Keratinocyte (primary cell): ENCODE data around the gene TXLNB. TPM values are rescaled to one million over a fixed set of nuclear protein-coding genes. Genes with fewer than 3 reads are reported as not detected.

ENCODE experiments used
- DNase-seq: peaks from one replicate; pipeline ENCODE4 v3.0.0-alpha.2; 2011; ENCODE audit warnings: low read depth, missing footprints, low spot score
- FAIRE-seq: peaks from 2 replicates; lab custom pipeline; 2011; peaks lifted over from hg19 to GRCh38; lab: Jason Lieb, UNC
- H2AFZ ChIP-seq: 2 replicates; pipeline ENCODE4 v1.6.0; 2012; ENCODE audit warnings: low read length, control low read depth, inconsistent platforms; ENCODE audit not compliant: control insufficient read depth
- H3K27ac ChIP-seq: 2 replicates; pipeline ENCODE4 v1.5.1; 2011; ENCODE audit warnings: low read length; ENCODE audit not compliant: control insufficient read depth, insufficient read depth
- H3K27me3 ChIP-seq: 3 replicates; pipeline ENCODE4 v1.6.0; 2011; ENCODE audit warnings: low read length; ENCODE audit not compliant: control insufficient read depth, insufficient read depth; ENCODE audit errors: extremely low read depth
- H3K36me3 ChIP-seq, 2 experiments: 2 replicates in 1 of 2; 3 replicates in 1 of 2; pipeline ENCODE4 v1.5.1; 2011; ENCODE audit warnings: low read length in 2 of 2, mild to moderate bottlenecking in 1 of 2; ENCODE audit not compliant: control insufficient read depth in 2 of 2, insufficient read depth in 2 of 2; ENCODE audit errors: extremely low read depth in 1 of 2
- H3K4me1 ChIP-seq: 3 replicates; pipeline ENCODE4 v1.5.1; 2011; ENCODE audit warnings: low read length; ENCODE audit not compliant: control insufficient read depth, insufficient read depth; ENCODE audit errors: extremely low read depth
- H3K4me2 ChIP-seq: 3 replicates; pipeline ENCODE4 v1.6.0; 2011; ENCODE audit warnings: low read depth, low read length; ENCODE audit not compliant: control insufficient read depth, insufficient read depth; ENCODE audit errors: extremely low read depth
- H3K4me3 ChIP-seq, 3 experiments: fragments of 200-600 bp in 1 of 3; sonication (generic) in 1 of 3; 2 replicates in 2 of 3; 3 replicates in 1 of 3; pipeline ENCODE4 v1.5.1; 2011 to 2016; ENCODE audit warnings: low read length in 3 of 3, mild to moderate bottlenecking in 3 of 3, control low read depth in 2 of 3, inconsistent platforms in 1 of 3, low read depth in 1 of 3, mixed read lengths in 1 of 3, mixed run types in 1 of 3, moderate library complexity in 1 of 3; ENCODE audit not compliant: control insufficient read depth in 2 of 3, insufficient read depth in 2 of 3; ENCODE audit errors: extremely low read depth in 1 of 3
- H3K79me2 ChIP-seq: 2 replicates; pipeline ENCODE4 v1.6.0; 2012; ENCODE audit warnings: low read length; ENCODE audit not compliant: control insufficient read depth, insufficient read depth
- H3K9ac ChIP-seq: 3 replicates; pipeline ENCODE4 v1.6.0; 2011; ENCODE audit warnings: low read length; ENCODE audit not compliant: control insufficient read depth, insufficient read depth; ENCODE audit errors: extremely low read depth
- H3K9me1 ChIP-seq: 3 replicates; pipeline ENCODE4 v1.6.0; 2011; ENCODE audit warnings: low read length; ENCODE audit not compliant: control insufficient read depth, insufficient read depth; ENCODE audit errors: extremely low read depth
- H3K9me3 ChIP-seq: 2 replicates; pipeline ENCODE4 v1.5.1; 2012; ENCODE audit warnings: low read depth, low read length; ENCODE audit not compliant: control insufficient read depth
- H4K20me1 ChIP-seq: 3 replicates; pipeline ENCODE4 v1.6.0; 2011; ENCODE audit warnings: low read length; ENCODE audit not compliant: control insufficient read depth, insufficient read depth; ENCODE audit errors: extremely low read depth
- CTCF ChIP-seq, 3 experiments: IDR thresholded peaks in 1 of 3; conservative IDR thresholded peaks in 1 of 3; optimal IDR thresholded peaks in 1 of 3; 2 replicates in 2 of 3; 3 replicates in 1 of 3; pipeline versions ENCODE3 to v1.5.1; 2011; ENCODE audit warnings: low read length in 3 of 3, mild to moderate bottlenecking in 3 of 3, moderate library complexity in 2 of 3, control low read depth in 1 of 3, inconsistent platforms in 1 of 3; ENCODE audit not compliant: insufficient read depth in 2 of 3; ENCODE audit errors: extremely low read depth in 1 of 3
- EZH2 ChIP-seq: IDR thresholded peaks from one replicate; pipeline ENCODE4 v1.6.1; 2012; ENCODE audit warnings: inconsistent platforms, mild to moderate bottlenecking, low read length, moderate library complexity
- dilution Hi-C: fragments of 300-500 bp; cut with MboI; formaldehyde crosslinking; loops from one replicate; pipeline ENCODE4 v1.7.0; 2020; ENCODE audit warnings: low sequenced_read_pairs; ENCODE audit not compliant: extremely low pct_ligation_motif_present
- polyA plus RNA-seq, 5 experiments: library from polyadenylated mRNA; depleted of rRNA in 3 of 5; stranded (reverse) in 3 of 5; stranded (forward) in 1 of 5; unstranded in 1 of 5; fragments of >200 nt; gene quantifications; 1 replicate in 1 of 5; 2 replicates in 3 of 5; 3 replicates in 1 of 5; pipeline versions ENCODE4 v1.2.1 to v1.2.3, GENCODE V29; 2011 to 2012; ENCODE audit warnings: missing spikeins in 2 of 5, low read depth in 1 of 5, low replicate concordance in 1 of 5

Gene TXLNB
- polyA plus RNA-seq, 1 donor (not counting 4 experiments of a cell fraction or from before 2014, with no cell fraction given), result 0.03 TPM

GRCh38 chr6:139289233-139289632 is 2.6 kb downstream of the TXLNB start:
- Histone ChIP-seq H3K4me1 (peaks cover 22% of the 10 kb centered on the region), H4K20me1 (no peaks in the 10 kb centered on the region), H3K27ac (no peak overlapping the region), H3K27me3 (no peaks in the 10 kb centered on the region), H3K4me2 (no peak overlapping the region), H3K9me1 (no peaks in the 10 kb centered on the region), H3K9me3 (no peaks in the 10 kb centered on the region), H3K79me2 (no peaks in the 10 kb centered on the region), H2AFZ (no peak overlapping the region), H3K4me3 (no peak overlapping the region), H3K36me3 (no peaks in the 10 kb centered on the region), H3K9ac (no peak overlapping the region)
- dilution Hi-C loops, result no loop called here
- FAIRE-seq (no peak), DNase-seq (no peak)
- TF ChIP-seq EZH2 (no peak), CTCF (optimal IDR thresholded peaks at IDR 0.05 in 1 of 3, IDR thresholded peaks at IDR 0.05 in 1 of 3, conservative IDR thresholded peaks at IDR 0.05 in 1 of 3; ENCODE audit: extremely low read depth in 1 of 3, insufficient read depth in 2 of 3, low read length in 3 of 3) (no peak)

GRCh38 chr6:139288496-139289040 is 3.2 kb downstream of the TXLNB start:
- no peak overlapping the region for H3K27ac ChIP-seq
- DNase-seq, result no peak
- no peak overlapping the region for H2AFZ ChIP-seq
- dilution Hi-C loops, result no loop called here
- H3K9me1 ChIP-seq, result no peaks in the 10 kb centered on the region
- no peaks in the 10 kb centered on the region for H3K36me3 ChIP-seq
- H4K20me1 ChIP-seq, result no peaks in the 10 kb centered on the region
- no peak for FAIRE-seq
- H3K9me3 ChIP-seq, result no peaks in the 10 kb centered on the region
- no peak overlapping the region for H3K4me2 ChIP-seq
- H3K9ac ChIP-seq, result no peak overlapping the region
- no peak overlapping the region for H3K4me3 ChIP-seq
- TF ChIP-seq EZH2 (no peak), CTCF (optimal IDR thresholded peaks at IDR 0.05 in 1 of 3, IDR thresholded peaks at IDR 0.05 in 1 of 3, conservative IDR thresholded peaks at IDR 0.05 in 1 of 3; ENCODE audit: extremely low read depth in 1 of 3, insufficient read depth in 2 of 3, low read length in 3 of 3) (no peak)
- peaks cover 22% of the 10 kb centered on the region for H3K4me1 ChIP-seq
- H3K79me2 ChIP-seq, result no peaks in the 10 kb centered on the region
- H3K27me3 ChIP-seq, result no peaks in the 10 kb centered on the region
